ENCODE data around the gene WDR90.
A peak's percentile ranks its signal among the peaks of the same experiment; 100 is the strongest.

The WDR90 gene

GRCh38 chr16:662095-662494 is 12.9 kb downstream of the WDR90 start:
- no peak for DNase-seq

GRCh38 chr16:662597-662996 is 13.4 kb downstream of the WDR90 start:
- no peak for DNase-seq

GRCh38 chr16:666572-666971 is 17.4 kb downstream of the WDR90 start:
- DNase-seq = no peak

GRCh38 chr16:667113-667779 is 18.1 kb downstream of the WDR90 start:
- DNase-seq = no peak

GRCh38 chr16:667780-668518 is 18.8 kb downstream of the WDR90 start, which contains the start of gene RHOT2:
Gene RHOT2, plus strand, starts transcription at chr16:668132. Its CDS starts 68 bp downstream, at chr16:668200.
- DNase-seq = peak; percentile 43

GRCh38 chr16:668519-669171 is 19.5 kb downstream of the WDR90 start:
- DNase-seq = no peak

GRCh38 chr16:669666-670065 is 20.5 kb downstream of the WDR90 start:
- no peak for DNase-seq

- DNase-seq = no peak
Measured at GRCh38 chr16:670485-671352, 21.6 kb downstream of the WDR90 start.

GRCh38 chr16:671353-672131 is 22.4 kb downstream of the WDR90 start:
- DNase-seq = no peak

- no peak for DNase-seq
Measured at GRCh38 chr16:672371-672770, 23.2 kb downstream of the WDR90 start.

GRCh38 chr16:672851-673250 is 23.7 kb downstream of the WDR90 start:
- no peak for DNase-seq

GRCh38 chr16:673399-673991 is 24.3 kb downstream of the WDR90 start:
- DNase-seq = no peak

- DNase-seq = no peak
Measured at GRCh38 chr16:674214-674881, 25.2 kb downstream of the WDR90 start.

- no peak for DNase-seq
Measured at GRCh38 chr16:674968-675883, 26.1 kb downstream of the WDR90 start, which contains the start of gene RHBDL1. Gene RHBDL1, plus strand, starts transcription at chr16:675671. Its CDS starts 120 bp downstream, at chr16:675791.

- no peak for DNase-seq
Measured at GRCh38 chr16:675884-676564, 26.9 kb downstream of the WDR90 start.

- DNase-seq = no peak
Measured at GRCh38 chr16:676565-676902, 27.4 kb downstream of the WDR90 start.

GRCh38 chr16:676913-677312 is 27.7 kb downstream of the WDR90 start:
- DNase-seq = no peak

GRCh38 chr16:677316-678190 is 28.4 kb downstream of the WDR90 start:
- DNase-seq = no peak

Measured in NCI-H1694 (cell line).